Loucy (cell line): ENCODE data around the gene ITPRIPL1.

Experiments
- H2AFZ ChIP-seq: fragments of 200-600 bp; sonication (generic); 2 replicates; pipeline ENCODE4 v1.6.0; 2016; ENCODE audit warnings: antibody characterized with exemption, mild to moderate bottlenecking, low read length, moderate library complexity
- H3F3A ChIP-seq: fragments of 200-600 bp; 2 replicates; pipeline ENCODE4 v1.6.0; 2016; ENCODE audit warnings: antibody characterized with exemption, low read depth, mild to moderate bottlenecking
- H3K27me3 ChIP-seq: fragments of 200-600 bp; sonication (generic); 2 replicates; pipeline ENCODE4 v1.6.1; 2014; ENCODE audit warnings: low read length, mild to moderate bottlenecking; ENCODE audit not compliant: insufficient read depth, poor library complexity, severe bottlenecking
- H3K36me3 ChIP-seq: fragments of 200-600 bp; sonication (generic); 2 replicates; pipeline ENCODE4 v1.6.1; 2016; ENCODE audit warnings: low read length; ENCODE audit not compliant: insufficient read depth
- H3K4me1 ChIP-seq: fragments of 200-600 bp; sonication (generic); 2 replicates; pipeline ENCODE4 v1.5.1; 2014; ENCODE audit warnings: low read length, mild to moderate bottlenecking; ENCODE audit not compliant: insufficient read depth, poor library complexity, severe bottlenecking
- H3K4me2 ChIP-seq: fragments of 200-600 bp; sonication (generic); 2 replicates; pipeline ENCODE4 v1.6.0; 2014; ENCODE audit warnings: antibody characterized with exemption, low read length, low read depth, mild to moderate bottlenecking; ENCODE audit not compliant: poor library complexity, severe bottlenecking
- H3K4me3 ChIP-seq: fragments of 200-600 bp; sonication (generic); 2 replicates; pipeline ENCODE4 v1.5.1; 2014; ENCODE audit warnings: low read length, mild to moderate bottlenecking, mixed read lengths; ENCODE audit not compliant: poor library complexity, severe bottlenecking
- H3K79me2 ChIP-seq: fragments of 200-600 bp; sonication (generic); 2 replicates; pipeline ENCODE4 v1.6.1; 2014; ENCODE audit warnings: low read length; ENCODE audit not compliant: insufficient read depth
- H3K9ac ChIP-seq: fragments of 200-600 bp; sonication (generic); 2 replicates; pipeline ENCODE4 v1.6.0; 2014; ENCODE audit warnings: mild to moderate bottlenecking, low read depth, low read length, moderate library complexity; ENCODE audit not compliant: poor library complexity, severe bottlenecking
- H3K9me2 ChIP-seq: fragments of 200-600 bp; sonication (generic); replicated peaks from 2 replicates; pipeline ENCODE4 v1.6.1; 2016; ENCODE audit warnings: low read depth, low read length, mixed read lengths
- H3K9me3 ChIP-seq: fragments of 200-600 bp; sonication (generic); 2 replicates; pipeline ENCODE4 v1.6.1; 2014; ENCODE audit warnings: mild to moderate bottlenecking, antibody characterized with exemption, low read length, low read depth; ENCODE audit not compliant: insufficient read depth
- H4K20me1 ChIP-seq: fragments of 200-600 bp; sonication (generic); 2 replicates; pipeline ENCODE4 v1.6.0; 2014; ENCODE audit warnings: antibody characterized with exemption, low read length, mild to moderate bottlenecking; ENCODE audit not compliant: insufficient read depth, poor library complexity, severe bottlenecking
- EZH2phosphoT487 ChIP-seq: fragments of 200-600 bp; IDR thresholded peaks from 2 replicates; pipeline ENCODE4 v1.6.1; 2018; ENCODE audit warnings: antibody characterized with exemption, mild to moderate bottlenecking, moderate library complexity, borderline replicate concordance
- TF ChIP-seq, protein P1 (sequence below): fragments of 200-600 bp; sonication (generic); conservative IDR thresholded peaks from 2 replicates; pipeline ENCODE4 v1.5.1; 2014; ENCODE audit warnings: mild to moderate bottlenecking, antibody characterized with exemption, low read length

Gene ITPRIPL1

DNA sequence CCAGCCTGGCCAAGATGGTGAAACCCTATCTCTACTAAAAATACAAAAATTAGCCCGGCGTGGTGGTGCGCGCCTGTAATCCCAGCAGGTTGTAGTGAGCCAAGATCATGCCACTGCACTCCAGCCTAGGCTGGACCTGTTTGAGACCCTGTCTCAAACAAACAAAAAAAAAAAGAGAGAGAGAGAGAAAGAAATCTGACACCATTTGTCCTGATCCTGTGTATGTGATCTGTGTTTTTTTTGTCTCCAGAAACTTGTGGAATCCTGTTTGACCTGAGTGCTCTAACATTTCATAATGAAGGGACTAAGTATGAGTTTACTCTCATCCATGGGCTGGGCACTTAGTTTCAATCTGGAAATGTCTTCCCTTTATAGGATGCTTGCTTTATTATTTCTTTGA is 6.4 kb upstream of the ITPRIPL1 start:
- peak overlapping the region; percentile 94 for H3K4me2 ChIP-seq
- peak overlapping the region; percentile 78 for H3K4me3 ChIP-seq
- peak overlapping the region; percentile 84 for H3K9ac ChIP-seq
- no peaks in the 10 kb centered on the region for H4K20me1 ChIP-seq
- H2AFZ ChIP-seq: no peak overlapping the region
- H3K4me1 ChIP-seq: peaks cover 44% of the 10 kb centered on the region
- no peaks in the 10 kb centered on the region for H3K9me2 ChIP-seq
- no peak for TF ChIP-seq EZH2phosphoT487
- TF ChIP-seq, protein P1, sequence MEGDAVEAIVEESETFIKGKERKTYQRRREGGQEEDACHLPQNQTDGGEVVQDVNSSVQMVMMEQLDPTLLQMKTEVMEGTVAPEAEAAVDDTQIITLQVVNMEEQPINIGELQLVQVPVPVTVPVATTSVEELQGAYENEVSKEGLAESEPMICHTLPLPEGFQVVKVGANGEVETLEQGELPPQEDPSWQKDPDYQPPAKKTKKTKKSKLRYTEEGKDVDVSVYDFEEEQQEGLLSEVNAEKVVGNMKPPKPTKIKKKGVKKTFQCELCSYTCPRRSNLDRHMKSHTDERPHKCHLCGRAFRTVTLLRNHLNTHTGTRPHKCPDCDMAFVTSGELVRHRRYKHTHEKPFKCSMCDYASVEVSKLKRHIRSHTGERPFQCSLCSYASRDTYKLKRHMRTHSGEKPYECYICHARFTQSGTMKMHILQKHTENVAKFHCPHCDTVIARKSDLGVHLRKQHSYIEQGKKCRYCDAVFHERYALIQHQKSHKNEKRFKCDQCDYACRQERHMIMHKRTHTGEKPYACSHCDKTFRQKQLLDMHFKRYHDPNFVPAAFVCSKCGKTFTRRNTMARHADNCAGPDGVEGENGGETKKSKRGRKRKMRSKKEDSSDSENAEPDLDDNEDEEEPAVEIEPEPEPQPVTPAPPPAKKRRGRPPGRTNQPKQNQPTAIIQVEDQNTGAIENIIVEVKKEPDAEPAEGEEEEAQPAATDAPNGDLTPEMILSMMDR: no peak
- no peaks in the 10 kb centered on the region for H3K36me3 ChIP-seq
- no peaks in the 10 kb centered on the region for H3K27me3 ChIP-seq
- H3K9me3 ChIP-seq: no peaks in the 10 kb centered on the region
- peaks cover 14% of the 10 kb centered on the region for H3K79me2 ChIP-seq
- H3F3A ChIP-seq: no peaks in the 10 kb centered on the region

DNA sequence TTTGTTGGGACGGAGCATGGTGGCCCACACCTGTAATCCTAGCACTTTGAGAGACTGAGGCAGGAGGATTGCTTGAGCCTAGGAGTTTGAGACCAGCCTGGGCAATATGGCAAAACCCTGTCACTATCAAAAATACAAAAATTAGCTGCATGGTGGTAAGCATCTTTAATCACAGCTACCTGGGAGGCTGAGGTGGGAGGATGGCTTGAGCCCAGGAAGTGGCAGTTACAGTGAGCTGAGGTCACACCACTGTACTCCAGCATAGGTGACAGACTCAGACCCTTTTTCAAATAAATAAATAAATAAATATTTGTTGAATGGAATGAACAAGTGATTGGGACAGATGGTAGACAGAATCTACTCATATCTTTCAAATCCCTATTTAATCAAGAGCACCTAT is 5.7 kb upstream of the ITPRIPL1 start:
- no peak for TF ChIP-seq EZH2phosphoT487
- TF ChIP-seq, protein P1: no peak
- peaks cover 14% of the 10 kb centered on the region for H3K79me2 ChIP-seq
- no peaks in the 10 kb centered on the region for H3K9me2 ChIP-seq
- H3K27me3 ChIP-seq: no peaks in the 10 kb centered on the region
- no peaks in the 10 kb centered on the region for H3K9me3 ChIP-seq
- peak overlapping the region; percentile 94 for H3K4me2 ChIP-seq
- H4K20me1 ChIP-seq: no peaks in the 10 kb centered on the region
- H3K4me3 ChIP-seq: peak overlapping the region; percentile 78
- peaks cover 44% of the 10 kb centered on the region for H3K4me1 ChIP-seq
- H3K9ac ChIP-seq: peak overlapping the region; percentile 84
- no peaks in the 10 kb centered on the region for H3F3A ChIP-seq
- no peak overlapping the region for H2AFZ ChIP-seq
- no peaks in the 10 kb centered on the region for H3K36me3 ChIP-seq

DNA sequence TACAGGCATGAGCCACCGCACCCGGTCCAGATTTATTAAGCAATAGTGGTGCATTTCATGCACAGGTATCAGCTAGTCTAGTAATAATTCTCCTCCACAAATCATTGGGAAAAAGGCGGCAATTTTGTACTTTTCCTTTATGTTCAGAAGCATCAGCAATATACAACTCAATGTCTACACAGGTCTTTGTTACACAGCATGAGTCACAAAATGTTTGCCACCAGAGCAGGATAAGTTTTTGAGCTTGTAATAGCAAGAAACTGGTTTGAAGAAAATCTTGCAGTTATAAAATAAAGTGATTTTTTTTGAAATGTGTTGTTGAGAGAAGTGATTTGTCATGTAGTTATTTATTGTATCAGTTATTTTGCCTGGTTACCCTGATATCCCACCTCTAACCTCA is 4.8 kb upstream of the ITPRIPL1 start:
- H3K36me3 ChIP-seq: no peaks in the 10 kb centered on the region
- no peaks in the 10 kb centered on the region for H3K9me2 ChIP-seq
- peak overlapping the region; percentile 94 for H3K4me2 ChIP-seq
- H3K9me3 ChIP-seq: no peaks in the 10 kb centered on the region
- H3K27me3 ChIP-seq: no peaks in the 10 kb centered on the region
- H3K4me3 ChIP-seq: peak overlapping the region; percentile 78
- no peak for TF ChIP-seq EZH2phosphoT487
- TF ChIP-seq, protein P1: no peak
- H3F3A ChIP-seq: no peaks in the 10 kb centered on the region
- peaks cover 46% of the 10 kb centered on the region for H3K4me1 ChIP-seq
- peak overlapping the region; percentile 84 for H3K9ac ChIP-seq
- peaks cover 19% of the 10 kb centered on the region for H3K79me2 ChIP-seq
- no peaks in the 10 kb centered on the region for H4K20me1 ChIP-seq
- H2AFZ ChIP-seq: no peak overlapping the region
